ENCODE data around the gene LCMT2. TPM values are rescaled to one million over a fixed set of nuclear protein-coding genes. Genes with fewer than 3 reads are reported as not detected.
A peak's percentile ranks its signal among the peaks of the same experiment; 100 is the strongest.

Gene LCMT2
- total RNA-seq, 1 donor from 2014 or later, result 9.6 TPM

DNA sequence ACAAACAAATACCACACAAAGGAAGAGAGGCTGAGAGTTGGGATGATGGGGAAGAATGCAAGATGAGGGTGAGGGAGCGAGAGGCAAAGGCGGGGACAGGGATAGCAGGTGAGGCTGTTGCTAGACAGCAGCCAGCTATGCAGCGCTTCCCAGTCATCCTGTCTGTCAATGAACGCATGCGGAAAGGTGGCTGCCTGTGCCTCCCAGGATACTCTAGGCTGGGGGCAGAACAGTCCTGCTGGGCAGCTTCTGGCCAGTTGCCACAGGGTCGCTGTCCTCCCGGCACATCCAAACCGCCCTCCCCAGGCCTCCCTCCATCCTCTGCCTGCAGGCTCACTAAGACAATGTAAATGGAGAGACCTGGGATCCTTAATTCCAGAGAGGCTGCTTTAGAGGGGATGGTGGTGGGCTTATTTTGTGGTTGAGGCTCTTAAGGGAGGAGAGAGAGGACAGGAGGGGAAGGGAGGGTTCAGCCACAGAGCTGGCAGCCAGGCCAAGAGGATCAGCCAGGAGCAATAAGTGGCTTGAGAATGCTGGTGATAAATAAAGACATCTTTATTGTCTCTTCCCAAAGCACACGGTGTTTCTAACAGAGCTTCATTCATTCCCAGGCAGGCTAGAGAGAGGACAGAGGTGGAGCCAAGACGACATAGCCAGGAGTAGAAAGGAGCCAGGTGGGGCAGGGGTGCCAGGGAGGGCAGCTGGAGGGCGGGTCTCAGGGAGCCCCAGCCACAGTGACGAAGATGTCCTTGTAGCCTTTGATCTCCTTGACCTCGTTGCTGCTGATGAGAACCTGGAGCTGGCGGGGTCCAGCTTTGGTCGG is 54.4 kb downstream of the LCMT2 start:
- H3K9me3 Mint-ChIP-seq (ENCODE audit: unreplicated experiment), result no peaks in the 10 kb centered on the region
- H3K27ac Mint-ChIP-seq (ENCODE audit: unreplicated experiment), result peak overlapping the region; percentile 61
- peaks cover 6% of the 10 kb centered on the region for H3K27me3 Mint-ChIP-seq (ENCODE audit: unreplicated experiment)
- H3K4me3 Mint-ChIP-seq (ENCODE audit: unreplicated experiment), result no peak overlapping the region
- no peak for TF ChIP-seq CTCF (IDR thresholded peaks at IDR 0.05; ENCODE audit: unreplicated experiment)
- H3K36me3 Mint-ChIP-seq (ENCODE audit: low read depth, unreplicated experiment), result peaks cover 8% of the 10 kb centered on the region
- H3K4me1 Mint-ChIP-seq (ENCODE audit: unreplicated experiment), result peaks cover 3% of the 10 kb centered on the region
- no peak for DNase-seq (ENCODE audit: low spot score)

- Mint-ChIP-seq H3K36me3 (ENCODE audit: low read depth, unreplicated experiment) (peaks cover 8% of the 10 kb centered on the region), H3K27ac (ENCODE audit: unreplicated experiment) (no peak overlapping the region), H3K4me1 (ENCODE audit: unreplicated experiment) (peaks cover 3% of the 10 kb centered on the region)
Observed at GRCh38 chr15:43274136-43274535, 56.2 kb downstream of the LCMT2 start.

More at GRCh38 chr15:43274136-43274535, 56.2 kb downstream of the LCMT2 start:
- Mint-ChIP-seq H3K27me3 (ENCODE audit: unreplicated experiment) (peaks cover 7% of the 10 kb centered on the region), H3K4me3 (ENCODE audit: unreplicated experiment) (no peak overlapping the region), H3K9me3 (ENCODE audit: unreplicated experiment) (no peaks in the 10 kb centered on the region)
- DNase-seq (ENCODE audit: low spot score), result no peak
- TF ChIP-seq CTCF (IDR thresholded peaks at IDR 0.05; ENCODE audit: unreplicated experiment), result no peak

Other genes starting within 250 kb of the LCMT2 start
- 20.8 TPM for gene UBR1, start 224.5 kb downstream of the LCMT2 start, total RNA-seq (ENCODE audit: unreplicated experiment)
- 5.1 TPM for gene TMEM62, start 197.0 kb downstream of the LCMT2 start, total RNA-seq (ENCODE audit: unreplicated experiment)
- 31.1 TPM for gene CCNDBP1, start 145.2 kb downstream of the LCMT2 start, total RNA-seq (ENCODE audit: unreplicated experiment)
- not detected for gene EPB42, start 109.6 kb downstream of the LCMT2 start, total RNA-seq (ENCODE audit: unreplicated experiment)
- not detected for gene TGM5, start 63.6 kb downstream of the LCMT2 start, total RNA-seq (ENCODE audit: unreplicated experiment)
- 0.77 TPM for gene TGM7, start 28.3 kb downstream of the LCMT2 start, total RNA-seq (ENCODE audit: unreplicated experiment)
- 45.5 TPM for gene ZSCAN29, start 40.5 kb upstream of the LCMT2 start, total RNA-seq (ENCODE audit: unreplicated experiment)
- gene TUBGCP4, start 40.5 kb upstream of the LCMT2 start, total RNA-seq (ENCODE audit: unreplicated experiment), result 14.6 TPM
- 97.5 TPM for gene TP53BP1, start 162.6 kb upstream of the LCMT2 start, total RNA-seq (ENCODE audit: unreplicated experiment)
- gene MAP1A, start 187.0 kb upstream of the LCMT2 start, total RNA-seq (ENCODE audit: unreplicated experiment), result 1.8 TPM

Measured in endothelial cell (in vitro differentiated cells).